NCI-H748 (cell line): ENCODE results near the gene C20orf202.

ENCODE experiments used
- DNase-seq: peaks from one replicate; lab custom pipeline; 2025; ENCODE audit not compliant: unreplicated experiment; lab: John Stamatoyannopoulos, UW

Gene C20orf202

DNA sequence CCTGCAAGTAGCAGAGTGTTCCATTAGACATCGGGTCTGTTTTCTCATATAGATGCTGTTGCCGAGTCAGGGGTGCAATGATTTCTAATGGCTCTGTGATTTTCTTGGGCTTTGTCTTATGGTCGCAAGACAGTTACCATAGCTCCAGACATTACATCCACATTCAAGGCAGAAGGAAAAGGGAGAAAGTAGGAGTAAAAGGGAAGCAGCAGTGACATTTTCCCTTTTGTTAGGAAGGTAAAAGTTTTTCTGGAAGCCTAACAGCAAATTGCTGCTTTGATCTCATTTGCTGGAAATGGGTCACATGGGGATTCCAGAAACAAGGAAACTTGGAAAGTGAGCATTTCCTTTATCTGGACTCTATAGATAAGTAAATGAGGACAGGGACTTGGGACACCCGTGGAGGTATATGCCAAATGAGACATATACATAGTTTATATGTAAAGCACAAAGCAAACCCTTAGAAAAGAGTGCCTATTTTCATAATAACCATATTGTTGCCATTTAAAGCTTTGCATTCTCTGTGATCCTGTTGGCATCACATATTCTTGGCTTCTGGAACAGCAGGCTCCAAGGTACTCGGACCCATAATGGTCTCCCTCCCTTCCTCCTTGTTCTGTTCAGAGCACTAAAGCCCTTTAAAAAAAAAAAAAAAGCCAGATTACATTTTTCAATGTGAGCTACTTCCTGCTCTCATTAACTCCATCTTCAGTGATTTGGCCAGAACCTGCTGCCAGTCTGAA lies at the start of gene C20orf202:
Gene C20orf202, plus strand, starts transcription at position 693 of the 743 bp plus-strand sequence. CDS start 132 bp downstream, outside the sequence.
- no peak for DNase-seq

DNA sequence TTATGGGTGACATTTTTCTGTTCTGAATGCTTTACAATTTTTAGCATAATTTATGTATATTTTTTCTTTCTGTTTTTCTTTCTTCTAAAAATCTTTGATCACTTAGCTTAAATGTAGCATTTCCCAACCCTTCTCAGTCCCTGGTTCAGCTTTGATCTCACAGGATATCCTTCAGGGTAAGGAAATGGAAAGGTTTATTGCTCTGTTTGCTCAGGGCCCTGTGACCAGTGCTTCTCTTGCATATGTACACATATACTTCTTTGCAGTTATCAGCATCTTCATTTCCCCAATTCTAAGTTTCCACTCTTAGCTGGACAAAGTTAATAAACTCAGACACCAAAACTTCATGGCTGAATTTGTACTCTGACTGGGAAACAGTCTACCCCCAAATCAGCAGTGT lies 49.0 kb upstream of the C20orf202 start:
- no peak for DNase-seq

DNA sequence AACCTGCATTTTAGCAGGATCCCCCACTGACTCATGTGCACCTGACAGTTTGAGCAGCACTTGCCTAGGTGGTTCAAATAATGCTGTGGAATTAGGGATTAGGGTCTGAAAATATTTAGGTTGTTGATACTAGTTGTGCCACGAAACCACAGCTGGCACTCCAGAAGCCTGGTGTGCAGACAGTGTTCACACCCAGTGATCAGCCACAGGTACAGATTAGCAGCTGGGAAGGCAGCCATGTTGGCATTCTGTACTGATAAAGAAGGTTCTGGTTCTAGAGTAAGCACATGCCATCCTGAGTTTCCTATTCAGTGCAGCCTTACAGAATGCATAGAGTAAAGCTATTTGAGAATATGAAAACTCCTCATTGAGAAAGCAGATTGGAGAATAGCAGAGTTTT lies 48.6 kb upstream of the C20orf202 start:
- no peak for DNase-seq

DNA sequence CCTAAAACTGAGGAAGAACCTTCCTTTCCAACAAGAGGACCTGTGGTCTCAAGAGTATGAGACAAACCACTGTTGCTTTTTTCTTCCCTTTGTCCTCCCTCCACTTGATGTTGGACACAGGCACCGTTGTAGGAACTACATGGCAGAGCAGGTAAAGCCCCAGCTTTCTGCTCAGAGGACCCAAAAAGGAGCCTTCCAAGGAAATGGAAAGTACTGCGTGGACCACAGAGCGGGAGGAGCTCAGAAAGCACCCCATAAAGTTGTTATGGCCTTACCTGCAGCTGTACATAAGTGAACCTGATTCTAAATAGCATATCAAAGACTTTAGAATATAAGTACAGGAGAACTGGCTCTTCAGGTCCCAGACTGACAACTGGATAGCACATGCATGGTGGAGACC lies 47.9 kb upstream of the C20orf202 start:
- no peak for DNase-seq

DNA sequence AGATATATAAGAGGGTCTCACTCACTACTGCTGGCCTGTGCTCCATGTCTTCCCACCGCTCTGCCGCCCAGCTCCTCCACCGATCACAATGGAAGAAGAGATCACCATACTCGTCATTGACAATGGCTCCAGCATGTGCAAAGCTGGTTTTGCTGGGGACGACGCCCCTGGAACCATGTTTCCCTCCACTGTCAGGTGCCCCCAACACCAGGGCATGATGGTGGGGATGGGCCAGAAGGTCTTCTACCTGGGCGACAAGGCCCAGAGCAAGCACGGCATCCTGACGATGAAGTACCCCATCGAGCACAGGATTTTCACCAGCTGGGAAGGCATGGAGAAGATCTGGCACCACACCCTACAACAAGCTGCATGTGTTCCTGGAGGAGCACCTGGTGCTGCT lies 42.8 kb upstream of the C20orf202 start:
- no peak for DNase-seq

DNA sequence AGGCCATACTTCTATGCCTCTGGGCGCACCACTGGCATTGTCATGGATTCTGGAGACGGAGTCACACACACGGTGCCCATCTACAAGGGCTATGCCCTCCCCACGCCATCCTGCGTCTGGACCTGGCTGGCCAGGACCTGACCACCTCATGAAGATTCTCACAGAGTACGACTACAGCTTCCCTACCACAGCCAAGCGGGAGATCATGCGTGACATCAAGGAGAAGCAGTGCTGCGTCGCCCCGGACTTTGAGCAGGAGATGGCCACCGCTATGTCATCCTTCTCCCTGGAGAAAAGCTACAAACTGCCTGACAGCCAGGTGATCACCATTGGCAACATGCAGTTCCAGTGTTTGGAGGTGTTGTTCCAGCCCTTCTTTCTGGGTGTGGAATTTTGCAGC lies 42.3 kb upstream of the C20orf202 start:
- DNase-seq = no peak

DNA sequence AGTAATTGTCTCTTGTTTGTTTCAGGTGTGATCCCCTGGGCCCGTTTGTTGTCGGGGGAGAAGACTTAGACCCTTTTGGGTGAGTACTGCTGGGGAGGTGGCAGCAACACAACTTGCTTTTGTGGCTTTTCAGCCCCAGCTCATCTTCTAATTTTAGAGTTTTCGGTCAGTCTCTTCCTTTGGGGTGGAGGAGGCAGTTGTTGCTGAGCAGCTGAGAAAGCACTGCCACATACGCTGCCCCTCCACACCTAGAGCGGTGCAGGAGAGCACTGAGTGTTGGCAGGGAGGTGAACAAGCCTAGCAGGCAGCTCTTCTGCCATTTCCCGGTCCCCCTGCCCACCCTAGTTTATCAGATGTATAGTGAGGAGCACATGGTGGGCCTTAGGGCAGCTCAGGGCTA lies 40.1 kb upstream of the C20orf202 start:
- DNase-seq = no peak

DNA sequence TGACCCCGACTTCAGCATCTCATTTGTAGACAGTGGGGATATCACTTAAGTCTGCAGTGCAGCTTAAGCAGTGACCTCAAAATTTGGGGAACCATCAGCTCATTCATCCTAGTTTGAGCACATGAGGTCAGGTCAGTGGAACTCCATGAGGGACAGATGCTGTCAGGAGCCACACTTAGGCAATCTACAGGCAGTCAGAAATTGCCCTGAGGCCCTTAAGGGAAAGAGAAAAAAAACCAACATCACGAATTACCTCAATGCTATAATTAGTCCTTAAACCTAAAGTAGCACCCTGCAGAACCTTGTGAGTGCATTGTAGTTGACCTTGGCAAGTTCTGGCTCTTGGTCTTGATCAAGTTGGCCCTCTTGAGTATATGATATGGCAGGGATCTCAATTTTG lies 39.6 kb upstream of the C20orf202 start:
- DNase-seq = no peak

DNA sequence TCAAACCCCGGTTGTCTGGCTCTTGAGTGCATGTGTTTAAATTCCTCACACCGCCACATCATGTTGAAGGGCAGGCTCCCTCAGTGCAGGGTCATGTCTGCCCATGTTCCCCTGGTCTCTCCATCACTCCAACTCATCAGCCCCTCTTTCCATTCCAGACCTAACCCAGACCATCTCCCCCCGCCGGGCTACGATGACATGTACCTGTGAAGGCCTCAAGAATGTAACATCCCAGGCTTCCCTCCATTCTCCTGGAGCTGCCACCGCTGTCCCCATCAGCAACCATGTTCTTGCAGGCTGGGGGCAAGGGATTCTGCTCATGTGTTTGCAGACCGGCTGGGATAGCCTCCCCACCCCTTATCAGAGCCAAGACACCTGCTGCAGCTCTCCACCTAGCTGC lies 38.4 kb upstream of the C20orf202 start:
- DNase-seq = no peak

DNA sequence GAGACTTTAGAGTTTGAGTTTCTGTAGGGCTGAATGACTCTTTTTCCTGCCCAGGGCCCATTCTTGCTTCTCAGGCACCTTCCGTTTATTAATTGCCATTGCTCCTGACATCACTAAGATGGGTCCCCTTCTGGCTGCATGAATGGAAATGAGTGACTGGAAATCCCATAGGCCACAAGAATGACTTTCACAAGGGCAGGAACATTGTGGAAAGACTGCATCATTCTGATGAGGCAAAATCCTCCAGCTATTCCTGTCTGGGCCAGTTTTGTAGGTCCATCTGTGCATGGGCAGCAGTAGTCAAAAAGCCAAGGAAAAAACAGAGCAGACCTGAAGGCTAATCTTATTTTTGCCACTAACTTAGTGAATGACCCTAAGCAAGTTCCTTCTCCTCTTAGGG lies 37.7 kb upstream of the C20orf202 start:
- DNase-seq = no peak

DNA sequence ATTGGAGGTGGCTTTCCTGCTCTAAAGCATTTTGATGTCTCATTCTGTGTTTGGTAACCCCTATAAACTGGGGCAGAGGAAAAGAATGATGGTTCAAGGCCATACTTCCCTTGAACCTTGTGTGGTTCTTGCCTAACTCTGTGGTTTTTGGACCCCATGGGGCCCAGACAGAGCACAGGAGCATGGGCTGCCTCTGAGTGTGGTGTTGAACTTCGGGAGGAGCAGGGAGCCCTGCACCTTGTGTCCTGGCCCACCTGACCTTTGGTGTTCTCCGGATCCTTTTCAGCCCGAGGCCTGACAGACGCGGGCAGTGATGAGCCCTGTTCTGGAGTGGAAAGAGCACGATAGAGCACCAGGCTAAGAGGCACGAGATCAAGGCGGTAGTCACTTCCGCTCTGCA lies 37.3 kb upstream of the C20orf202 start:
- no peak for DNase-seq

DNA sequence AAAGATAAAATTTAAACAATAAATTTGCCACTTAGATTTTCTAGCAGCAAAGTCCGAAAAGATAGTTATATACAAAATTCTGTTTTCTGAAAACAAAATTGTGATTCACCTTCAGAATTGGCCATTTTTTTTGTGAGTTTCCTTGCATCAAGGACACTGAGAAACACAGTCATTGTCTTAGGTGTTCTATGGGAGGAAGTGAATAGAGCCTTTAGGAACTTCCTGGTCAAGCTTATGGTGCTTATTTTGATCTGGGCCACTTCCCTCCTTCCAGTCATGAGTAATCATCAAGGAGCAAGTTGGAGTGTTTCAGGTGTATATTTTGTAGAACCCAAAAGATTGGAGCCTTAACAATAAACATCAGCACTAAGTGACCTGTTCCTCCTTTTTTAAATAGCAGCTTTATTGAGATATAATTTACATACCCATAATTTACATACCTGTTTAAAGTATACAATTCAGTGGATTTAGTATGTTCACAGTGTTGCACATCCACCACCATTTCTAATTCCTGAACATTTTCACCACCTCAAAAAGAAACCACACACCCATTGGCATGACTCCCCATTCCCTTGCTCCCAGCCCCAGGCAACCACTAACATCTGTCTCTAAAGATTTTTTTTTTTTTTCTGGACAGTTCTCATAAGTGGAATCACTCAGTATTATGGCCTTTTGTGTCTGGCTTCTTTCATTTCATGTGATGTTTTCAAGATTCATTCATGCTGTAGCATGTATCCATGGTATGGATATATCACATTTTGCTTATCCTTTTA lies 36.1 kb upstream of the C20orf202 start:
- DNase-seq = no peak

DNA sequence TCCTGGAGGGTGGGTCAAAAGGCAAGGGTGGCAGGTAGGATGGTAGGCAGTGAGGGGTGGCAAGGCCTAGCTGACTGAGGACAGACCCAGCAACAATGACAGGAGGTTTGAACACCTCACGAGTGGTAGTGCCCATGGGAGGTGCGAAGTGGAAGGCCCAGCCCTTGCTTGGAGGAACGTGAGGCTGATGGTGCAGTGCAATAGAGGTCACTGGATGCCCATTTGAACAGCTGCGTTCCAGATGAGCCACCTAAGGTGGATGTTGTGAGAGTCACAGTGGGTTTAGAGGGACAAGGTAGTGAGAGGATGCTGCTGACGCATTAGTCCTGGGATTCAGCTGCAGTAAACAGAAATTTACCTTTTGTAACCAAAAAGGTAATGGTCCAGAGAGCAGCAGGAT lies 34.0 kb upstream of the C20orf202 start:
- no peak for DNase-seq

DNA sequence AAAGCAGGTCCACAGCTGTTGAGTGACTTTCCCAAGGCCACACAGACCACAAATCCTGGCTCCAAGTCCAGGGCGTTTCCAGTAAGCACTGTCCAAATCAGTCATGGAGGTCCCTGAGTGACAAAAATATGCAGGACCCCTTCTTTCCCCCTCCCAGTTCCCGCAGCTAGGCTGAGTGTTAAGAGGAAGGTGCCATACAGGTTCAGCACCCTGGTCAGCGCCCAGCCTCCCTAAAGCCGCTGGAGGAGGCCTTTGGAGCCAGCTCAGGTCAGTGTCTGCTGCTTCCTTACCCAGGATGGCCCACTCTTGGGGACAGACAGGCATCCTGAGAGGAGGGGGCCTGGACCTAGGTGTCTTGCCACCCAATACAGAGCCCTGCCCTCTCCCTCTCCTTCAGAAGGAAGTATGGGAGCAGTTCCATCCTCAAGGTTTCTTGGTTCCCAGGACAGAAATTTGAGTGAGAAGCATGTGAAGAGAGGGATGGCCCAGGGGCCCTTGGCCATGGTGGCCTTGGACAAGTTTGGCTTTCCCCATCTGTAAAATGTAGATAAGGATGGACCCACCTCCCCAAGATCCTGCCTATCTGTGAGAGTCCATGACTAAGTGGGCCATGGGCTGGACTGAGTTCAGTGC lies 31.7 kb upstream of the C20orf202 start:
- DNase-seq = no peak

DNA sequence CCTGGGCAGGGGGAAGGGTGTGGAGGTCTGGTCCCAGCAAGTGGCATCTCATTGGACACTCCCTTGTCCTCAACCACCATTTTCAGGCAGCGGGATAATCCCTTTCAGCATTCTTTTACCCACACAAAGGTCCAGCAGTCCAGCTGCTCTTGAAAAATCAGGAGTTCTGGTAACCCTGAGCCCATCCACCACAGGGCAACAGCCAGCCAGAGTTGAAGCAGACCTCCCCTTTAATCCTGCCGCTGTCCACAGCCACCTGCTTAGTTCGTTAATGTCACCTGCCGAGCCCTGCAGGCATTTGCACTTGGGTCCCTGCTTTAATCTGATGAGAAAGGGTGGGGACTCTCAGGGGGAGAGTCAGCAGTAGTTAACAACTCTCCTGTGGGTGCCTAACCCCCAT lies 29.6 kb upstream of the C20orf202 start:
- no peak for DNase-seq

DNA sequence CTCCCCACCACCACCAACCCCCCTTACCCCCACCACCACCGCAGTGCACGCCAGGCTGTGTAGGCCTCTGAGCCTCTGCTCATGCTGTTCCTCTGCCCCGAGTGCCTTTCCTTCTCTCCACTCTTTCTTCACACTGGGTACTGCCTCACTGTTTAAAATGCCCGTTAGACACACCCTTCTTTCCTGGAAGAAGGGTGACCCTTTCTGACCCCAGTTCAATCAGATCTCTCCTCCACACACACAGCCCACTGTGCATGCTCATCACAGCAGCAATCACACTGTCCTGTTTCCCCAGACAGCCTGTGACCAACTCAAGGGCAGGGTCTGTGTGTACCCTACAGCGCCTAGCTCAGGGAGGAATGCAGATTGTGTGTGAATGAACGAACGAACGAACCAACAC lies 28.5 kb upstream of the C20orf202 start:
- DNase-seq = no peak

DNA sequence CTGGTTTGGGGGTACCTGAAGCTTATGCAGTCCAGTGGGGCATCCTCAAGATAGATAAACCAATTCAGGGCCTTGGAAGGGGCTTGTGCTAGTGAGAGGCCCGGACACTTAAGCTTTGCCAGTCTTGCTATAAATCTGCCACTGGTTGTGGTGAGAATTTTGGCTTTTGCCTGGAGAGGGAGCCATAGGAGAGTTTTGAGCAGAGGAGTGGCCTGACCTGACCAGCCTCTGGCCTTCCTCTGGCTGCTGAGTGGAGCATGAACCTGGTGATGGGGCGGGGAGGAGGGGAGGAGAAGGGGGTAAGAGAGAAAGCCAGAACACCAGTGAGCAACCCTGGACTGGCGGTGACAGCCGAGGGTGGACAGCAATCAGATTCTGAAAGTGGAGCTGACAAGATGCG lies 25.6 kb upstream of the C20orf202 start:
- DNase-seq = no peak

DNA sequence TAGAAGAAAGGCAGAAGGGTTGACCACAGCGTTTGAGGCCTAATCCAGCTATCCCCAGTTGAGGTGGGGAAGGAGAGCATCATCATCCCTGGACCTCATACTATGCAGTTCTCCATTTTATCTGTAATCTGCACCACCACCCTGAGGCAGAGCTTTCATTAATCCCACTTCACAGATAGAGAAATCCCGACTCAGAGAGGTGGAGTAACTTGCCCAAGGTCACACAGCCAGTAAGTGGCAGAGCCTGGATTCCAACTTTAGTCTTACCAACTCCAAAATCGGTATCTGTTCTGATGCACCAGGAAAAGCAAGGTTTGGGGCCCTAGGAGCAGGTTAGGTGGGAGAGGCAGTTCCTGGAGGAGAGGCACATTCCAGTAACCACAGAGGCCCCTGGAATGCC lies 25.2 kb upstream of the C20orf202 start:
- no peak for DNase-seq

DNA sequence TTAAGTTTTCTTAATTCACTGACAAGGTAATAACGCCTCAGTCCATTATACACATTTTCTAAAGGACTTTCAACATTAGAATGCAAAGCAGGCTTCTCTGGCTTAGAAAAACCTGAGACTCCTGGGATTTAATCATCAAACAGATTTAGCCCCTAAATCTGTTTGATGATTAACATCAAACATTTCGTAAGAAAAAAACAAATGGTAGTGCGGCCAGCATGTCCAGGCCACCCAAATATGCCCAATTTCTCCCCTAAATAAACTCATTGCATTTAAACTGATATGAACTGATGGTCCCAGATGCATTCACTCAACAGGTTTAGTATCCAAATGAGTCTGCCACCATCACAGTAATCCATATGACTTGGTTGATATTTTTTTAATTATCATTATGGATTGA lies 24.6 kb upstream of the C20orf202 start:
- DNase-seq = no peak

DNA sequence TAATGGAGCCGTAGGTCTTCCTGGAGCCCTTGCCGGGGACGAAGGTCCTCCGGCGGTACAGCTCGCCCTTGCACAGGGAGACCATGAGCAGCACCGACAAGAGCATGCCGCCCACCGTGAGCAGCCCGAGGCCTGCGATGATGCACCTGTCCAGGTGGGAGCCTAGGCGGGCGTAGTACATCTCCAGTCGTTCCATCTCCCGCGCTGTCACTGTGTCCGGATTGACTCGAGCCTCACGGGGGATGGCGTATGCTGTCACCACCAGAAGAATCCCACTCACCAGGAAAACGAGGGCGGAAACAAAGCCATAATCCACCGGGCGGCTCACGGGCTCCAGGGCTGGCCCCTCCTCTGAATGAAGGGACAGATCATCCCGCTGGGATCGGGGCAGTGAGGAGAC lies 22.3 kb upstream of the C20orf202 start:
- DNase-seq = no peak

DNA sequence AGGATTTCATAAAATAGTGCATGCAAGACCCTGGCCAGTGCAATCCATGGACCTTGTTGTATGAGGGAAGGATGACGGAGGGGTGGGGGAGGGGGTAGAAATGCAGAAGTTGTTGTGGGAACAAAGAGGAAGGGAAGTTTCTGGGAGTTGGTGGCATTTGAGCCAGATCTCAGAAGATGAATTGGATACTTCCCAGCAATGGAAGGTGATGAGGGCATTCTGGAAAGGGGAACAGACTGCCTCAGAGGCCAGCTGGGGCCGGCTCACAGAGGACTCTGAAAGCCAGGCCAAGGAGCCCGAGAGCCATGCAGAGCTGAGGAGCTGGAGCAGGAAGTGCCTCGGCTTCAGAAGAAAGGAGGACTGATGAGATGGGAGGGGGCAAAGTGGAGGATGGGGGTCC lies 21.1 kb upstream of the C20orf202 start:
- DNase-seq = no peak

DNA sequence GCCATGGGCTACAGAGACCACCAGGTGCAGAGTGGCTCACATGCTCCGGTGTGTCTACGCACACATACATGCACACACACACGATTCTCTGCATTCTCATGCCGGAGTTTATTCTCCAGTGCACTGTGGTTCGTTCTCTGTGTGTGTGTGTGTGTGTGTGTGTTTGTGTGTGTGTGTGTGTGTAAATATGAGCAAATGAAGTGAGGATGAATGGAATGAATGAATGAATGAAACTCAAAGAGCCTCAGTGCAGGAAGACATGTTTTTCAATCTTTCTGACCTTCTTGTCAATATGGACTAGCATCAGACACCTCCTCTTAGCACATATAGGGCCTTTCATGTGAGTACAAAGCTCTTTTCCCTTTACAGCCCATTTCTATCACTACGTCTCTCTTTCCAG lies 20.1 kb upstream of the C20orf202 start:
- no peak for DNase-seq
